GM21825 (cell line): Measurements from ENCODE around the gene PPIAL4G.
A peak's percentile ranks its signal among the peaks of the same experiment; 100 is the strongest.
"Not testable (repeated sequence)": the region's sequence is repeated elsewhere in the genome, so short reads cannot be mapped to it uniquely, and the experiment has no call there.

Experiments used
- ATAC-seq: cut with Tn5 transposase; IDR thresholded peaks from one replicate; pipeline ENCODE4 v1.9.1; 2021; ENCODE audit warnings: mild to moderate bottlenecking, moderate library complexity; ENCODE audit not compliant: unreplicated experiment

PPIAL4G gene

GRCh38 chr1:148483029-148483428, at the start of gene PPIAL4G:
TSS of gene PPIAL4G (minus strand) at chr1:148483302. CDS start at chr1:148483252, 50 bp downstream.
- not testable (repeated sequence) for ATAC-seq

DNA sequence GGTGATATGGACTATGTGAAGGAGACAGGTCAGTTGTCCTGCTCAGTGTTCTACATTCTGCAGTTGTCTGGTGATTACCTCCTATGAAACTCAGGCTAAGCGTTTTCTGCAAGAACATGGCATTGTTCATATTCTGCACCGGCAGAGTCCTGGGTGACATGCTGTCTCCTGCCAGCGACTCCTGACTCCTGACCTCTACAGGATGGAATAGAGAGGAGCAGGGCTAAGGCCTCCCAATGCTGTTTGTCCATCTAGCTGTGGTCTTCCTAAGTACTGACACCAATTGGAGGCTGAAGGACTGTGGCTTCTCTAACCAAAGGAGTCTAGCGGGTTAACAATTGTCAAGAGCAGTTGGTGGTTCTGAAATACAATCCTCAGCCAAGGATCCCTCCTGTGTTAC, 49.1 kb upstream of the PPIAL4G start:
- ATAC-seq: not testable (repeated sequence)

DNA sequence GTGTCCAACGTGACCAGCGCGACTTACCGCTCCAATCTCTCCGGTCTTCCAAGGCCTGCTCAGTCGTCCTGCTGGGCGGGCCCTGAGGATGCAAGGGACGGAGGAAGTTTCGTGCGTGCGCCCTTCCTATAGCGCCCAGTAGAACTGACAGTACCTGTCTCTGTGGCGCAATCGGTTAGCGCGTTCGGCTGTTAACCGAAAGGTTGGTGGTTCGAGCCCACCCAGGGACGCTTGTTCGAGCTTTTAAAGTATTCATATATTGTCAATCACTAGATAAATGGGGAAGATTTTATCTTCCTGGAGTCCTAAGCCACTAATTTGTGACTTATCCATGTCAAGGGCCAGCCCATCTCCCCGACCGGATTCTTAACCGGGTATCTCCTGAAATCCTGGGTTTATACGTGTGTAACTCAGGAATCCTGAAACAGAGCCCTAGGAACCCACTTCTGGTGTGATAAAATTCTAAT, 46.0 kb upstream of the PPIAL4G start:
- ATAC-seq: not testable (repeated sequence)

GRCh38 chr1:148528591-148528990, 45.5 kb upstream of the PPIAL4G start:
- not testable (repeated sequence) for ATAC-seq

GRCh38 chr1:148526587-148526986, 43.5 kb upstream of the PPIAL4G start:
- not testable (repeated sequence) for ATAC-seq

DNA sequence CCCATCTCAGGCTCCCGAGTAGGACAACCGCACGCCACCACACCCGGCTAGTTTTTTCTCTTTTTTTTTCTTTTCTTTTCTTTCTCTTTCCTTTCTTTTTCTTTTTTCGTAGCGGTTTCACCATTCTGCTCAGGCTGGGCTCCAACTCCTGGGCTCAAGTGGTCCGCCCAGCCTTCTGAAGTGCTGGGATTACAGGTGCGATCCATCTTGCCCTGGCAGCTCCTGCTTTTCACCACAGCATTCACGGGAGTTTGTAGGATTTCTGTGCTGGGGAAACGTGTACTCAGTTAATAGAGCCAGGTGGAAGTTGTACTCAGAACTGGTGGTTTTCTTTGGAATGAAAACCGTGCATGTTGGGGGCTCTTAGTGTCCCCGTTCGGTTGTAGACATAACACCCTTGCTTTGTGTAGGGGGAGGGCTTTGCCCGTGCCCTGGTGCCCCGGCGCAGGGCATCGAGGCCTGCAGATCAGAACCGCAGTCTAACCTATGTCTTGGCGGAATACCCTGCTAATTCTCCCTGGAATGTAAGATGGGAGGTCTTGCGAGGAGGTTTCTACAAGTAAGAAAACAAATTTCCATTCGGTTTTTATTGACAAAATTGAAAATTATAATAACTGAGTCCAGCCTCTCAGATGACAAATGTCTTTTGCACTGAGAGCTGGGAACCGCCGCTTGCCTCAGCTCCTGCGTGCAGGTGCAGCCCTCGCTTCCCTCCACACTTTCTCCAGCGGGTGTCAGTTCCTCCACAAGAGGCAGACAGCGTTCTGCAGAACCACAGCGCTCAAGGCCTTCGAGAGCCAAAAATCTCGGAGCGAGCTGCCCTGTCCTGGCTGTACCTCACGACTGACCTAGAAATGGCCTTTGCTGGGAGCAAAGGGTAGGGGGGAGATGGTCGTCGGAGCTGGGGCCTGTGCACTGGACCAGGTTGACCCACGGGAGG, 40.4 kb upstream of the PPIAL4G start:
- not testable (repeated sequence) for ATAC-seq

GRCh38 chr1:148522561-148523204, 39.6 kb upstream of the PPIAL4G start:
- ATAC-seq: peak; percentile 77

- peak; percentile 69 for ATAC-seq
Measured at GRCh38 chr1:148522072-148522471, 39.0 kb upstream of the PPIAL4G start.

DNA sequence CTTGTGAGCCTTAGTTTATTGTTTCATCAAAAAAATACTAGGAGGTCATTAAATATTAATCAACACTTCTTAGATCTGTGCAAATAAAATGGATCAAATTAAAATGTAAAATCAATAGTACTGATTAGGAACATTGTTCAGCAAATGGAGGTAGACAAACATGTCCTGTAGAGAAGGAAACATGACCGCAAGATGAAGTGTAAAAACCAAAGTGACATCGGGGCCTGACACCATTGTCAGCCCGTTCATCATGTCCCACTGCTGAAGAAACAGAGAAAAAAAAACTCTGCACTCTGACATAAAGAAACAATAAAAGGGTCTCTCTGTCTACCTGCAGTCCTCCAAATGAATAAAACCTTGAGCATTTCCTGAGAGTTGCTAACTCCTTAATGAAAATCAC, 31.2 kb upstream of the PPIAL4G start:
- not testable (repeated sequence) for ATAC-seq

DNA sequence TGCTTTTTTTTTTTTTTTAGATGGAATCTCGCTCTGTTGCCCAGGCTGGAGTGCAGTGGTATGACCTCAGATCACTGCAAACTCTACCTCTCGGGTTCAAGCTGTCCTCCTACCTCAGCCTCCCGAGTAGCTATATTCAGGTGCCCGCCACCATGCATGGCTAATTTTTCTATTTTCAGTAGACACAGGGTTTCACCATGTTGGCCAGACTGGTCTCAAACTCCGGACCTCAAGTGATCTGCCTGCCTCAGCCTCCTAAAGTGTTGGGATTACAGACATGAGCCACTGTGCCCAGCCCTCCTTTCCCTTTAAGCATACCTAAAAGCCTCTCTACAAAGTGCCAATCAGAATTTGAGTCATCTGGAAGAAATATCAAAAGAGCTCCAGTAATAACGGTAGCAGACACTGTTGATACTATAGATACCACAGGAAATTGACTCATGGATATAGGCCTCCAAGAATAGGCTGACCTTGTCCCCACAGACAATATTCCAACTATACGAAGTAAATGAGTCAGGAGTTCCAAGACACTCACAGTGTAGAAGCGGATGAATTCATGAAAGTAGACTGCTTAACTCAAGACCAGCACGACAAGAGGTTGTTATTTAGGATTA, 29.6 kb upstream of the PPIAL4G start:
- not testable (repeated sequence) for ATAC-seq

GRCh38 chr1:148493933-148494332, 10.8 kb upstream of the PPIAL4G start:
- not testable (repeated sequence) for ATAC-seq

GRCh38 chr1:148481134-148481533, 2.0 kb downstream of the PPIAL4G start:
- ATAC-seq: not testable (repeated sequence)

GRCh38 chr1:148459694-148460093, 23.4 kb downstream of the PPIAL4G start:
- not testable (repeated sequence) for ATAC-seq

DNA sequence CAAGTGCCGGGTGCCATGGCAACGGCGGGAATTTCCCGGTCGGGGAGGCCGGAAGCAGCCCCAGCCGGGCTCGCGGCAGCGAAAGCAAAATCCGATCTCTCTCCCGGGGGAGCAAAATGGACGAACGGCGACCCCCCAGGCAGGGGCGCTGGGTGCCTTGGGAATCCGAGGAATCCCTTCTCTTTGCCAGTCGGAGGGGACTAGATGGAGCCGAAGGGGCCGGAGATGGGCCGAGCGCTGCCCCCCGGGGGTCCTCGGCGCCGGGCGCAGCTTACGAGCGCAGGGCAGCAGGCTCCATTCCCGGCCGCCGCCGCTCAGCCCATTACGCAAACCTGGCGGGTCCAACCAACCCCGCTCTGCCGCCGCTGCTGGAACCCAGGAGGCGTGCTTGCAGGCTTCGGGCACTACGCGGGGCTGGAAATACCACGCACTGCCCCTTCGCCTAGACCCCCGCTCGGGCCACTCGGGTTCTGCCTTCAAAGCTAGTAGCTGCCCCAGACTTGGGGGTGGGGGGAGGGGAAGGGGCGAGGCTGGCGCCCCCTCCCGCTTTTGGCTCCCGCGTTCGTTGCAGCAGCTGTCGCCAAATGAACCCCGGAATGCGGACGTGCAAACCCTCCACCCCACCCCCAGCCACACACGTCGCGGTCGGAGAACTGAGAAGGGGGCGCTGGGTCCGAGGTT, 24.1 kb downstream of the PPIAL4G start:
- ATAC-seq: not testable (repeated sequence)

- ATAC-seq: not testable (repeated sequence)
Measured at GRCh38 chr1:148458398-148458797, 24.7 kb downstream of the PPIAL4G start.

GRCh38 chr1:148452845-148453244, 30.3 kb downstream of the PPIAL4G start:
- ATAC-seq: not testable (repeated sequence)

GRCh38 chr1:148439654-148440325, 43.3 kb downstream of the PPIAL4G start:
- ATAC-seq: not testable (repeated sequence)

GRCh38 chr1:148435406-148435805, 47.7 kb downstream of the PPIAL4G start:
- no peak for ATAC-seq

- ATAC-seq: no peak
Measured at GRCh38 chr1:148434832-148435231, 48.3 kb downstream of the PPIAL4G start.

- ATAC-seq: not testable (repeated sequence)
Measured at GRCh38 chr1:148432916-148433317, 50.2 kb downstream of the PPIAL4G start.
